Activated CD4-positive, CD25-positive, alpha-beta regulatory T cell treated with anti-CD3 and anti-CD28 coated beads, Interleukin-2, amount 50 U/mL, for 16 hours (primary cell): ENCODE results near the gene TNS1.

Experiments used
- DNase-seq: peaks from one replicate; pipeline ENCODE4 v3.0.0-alpha.2; 2020; ENCODE audit warnings: low read depth, low spot score

TNS1 gene

DNA sequence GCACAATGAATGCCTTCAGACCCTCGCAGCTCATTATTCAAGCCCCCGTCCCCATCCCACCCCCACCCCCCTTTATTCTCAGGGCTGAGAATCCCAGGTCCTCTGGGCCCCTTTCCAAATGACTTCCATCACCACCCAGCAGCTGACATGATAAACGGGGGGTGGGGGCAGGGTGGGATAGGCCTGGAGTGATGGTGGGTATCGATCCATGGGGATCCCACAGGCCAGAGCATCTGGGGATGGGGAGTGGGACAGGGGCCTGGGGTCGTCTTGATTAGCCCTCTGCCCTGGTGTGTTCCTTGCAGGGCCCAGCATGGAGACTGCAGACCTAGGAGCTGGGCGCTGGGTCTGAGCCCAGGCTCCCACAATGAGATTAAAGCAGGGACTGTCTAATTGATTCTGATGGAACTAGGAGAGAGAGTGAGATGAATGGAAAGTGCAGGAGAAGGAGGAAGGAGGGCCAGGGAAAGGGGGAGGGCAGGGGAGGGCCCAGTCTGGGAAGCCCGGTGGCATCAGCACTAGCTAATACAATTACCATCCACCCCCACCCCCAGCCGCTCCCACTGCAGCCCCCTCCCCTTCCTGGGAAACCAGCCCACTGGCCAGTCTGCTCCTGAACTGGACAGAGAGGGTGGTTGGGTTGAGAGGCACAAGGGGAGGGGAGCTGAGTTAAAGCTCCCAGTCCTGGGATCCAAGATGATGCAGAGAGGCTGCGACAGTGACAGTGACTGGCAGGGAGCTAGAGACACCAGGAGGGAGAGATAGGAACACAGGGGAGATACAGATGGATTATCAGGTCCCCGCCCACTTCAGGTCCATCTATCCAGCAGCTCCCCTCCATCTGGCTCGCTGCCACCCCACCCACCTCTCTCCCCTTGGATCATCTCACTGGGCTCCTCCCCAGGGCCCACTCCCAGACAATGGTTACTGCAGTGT, 13.1 kb upstream of the TNS1 start:
- DNase-seq, result no peak

- DNase-seq, result no peak
Measured at GRCh38 chr2:218014706-218015585, 12.2 kb upstream of the TNS1 start.

DNA sequence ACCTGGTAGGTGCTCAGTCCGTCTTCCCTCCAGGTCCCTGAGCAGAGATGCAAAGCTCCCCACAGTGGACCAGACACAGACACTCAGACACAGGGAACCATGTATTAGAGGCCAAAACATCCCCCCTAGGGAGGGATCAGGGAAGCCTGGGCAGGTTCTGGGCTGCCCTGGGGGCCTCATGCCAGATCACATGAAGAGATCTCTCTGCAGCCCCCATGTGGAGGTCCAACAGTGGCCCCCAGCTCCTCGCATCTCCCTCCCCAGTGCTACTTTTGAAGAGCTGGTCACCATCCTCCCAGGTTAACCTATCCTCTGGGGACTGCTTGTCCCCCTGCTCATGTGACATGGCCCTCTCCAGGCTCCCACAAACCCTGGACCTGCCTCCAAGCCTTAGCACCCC, 10.5 kb upstream of the TNS1 start:
- no peak for DNase-seq

DNA sequence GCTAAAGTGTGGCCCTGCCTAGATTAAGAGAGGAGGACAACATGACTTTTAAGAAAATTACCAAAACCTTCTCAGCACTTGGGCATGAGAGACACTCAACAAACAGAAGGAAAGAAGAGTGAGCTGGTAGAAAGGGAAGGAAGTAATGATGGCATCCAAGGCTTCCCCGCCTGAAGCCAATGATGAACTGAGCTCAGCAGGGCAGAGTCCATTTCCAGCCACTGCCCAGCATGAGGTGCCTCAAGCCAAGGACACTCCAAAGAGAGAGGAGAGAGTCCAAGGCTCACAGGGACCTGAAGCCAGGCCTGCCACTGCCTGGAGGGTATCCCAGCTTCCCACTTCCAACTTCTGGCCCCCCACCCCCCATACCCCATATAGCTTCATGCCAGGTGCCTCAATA, 9.5 kb upstream of the TNS1 start:
- no peak for DNase-seq

DNA sequence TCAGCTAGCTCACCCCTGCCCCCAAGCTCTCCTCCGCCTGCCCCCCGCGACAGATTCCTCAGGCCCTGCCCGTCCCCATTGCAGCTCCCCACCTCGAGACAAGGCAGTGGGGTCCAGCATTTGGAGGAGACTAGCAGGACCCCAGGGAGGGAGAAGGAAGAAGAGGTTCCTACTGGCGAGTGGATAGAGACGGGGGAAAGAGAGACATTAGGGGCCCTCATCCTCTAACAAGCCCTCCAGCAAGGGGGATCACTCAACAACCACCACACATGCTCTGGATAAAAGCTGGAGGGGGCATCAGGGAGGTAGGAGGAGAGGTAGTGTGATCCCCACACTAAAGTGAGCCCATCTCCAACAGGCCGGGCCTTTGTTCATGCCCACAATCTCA, 8.9 kb upstream of the TNS1 start:
- DNase-seq, result no peak

DNA sequence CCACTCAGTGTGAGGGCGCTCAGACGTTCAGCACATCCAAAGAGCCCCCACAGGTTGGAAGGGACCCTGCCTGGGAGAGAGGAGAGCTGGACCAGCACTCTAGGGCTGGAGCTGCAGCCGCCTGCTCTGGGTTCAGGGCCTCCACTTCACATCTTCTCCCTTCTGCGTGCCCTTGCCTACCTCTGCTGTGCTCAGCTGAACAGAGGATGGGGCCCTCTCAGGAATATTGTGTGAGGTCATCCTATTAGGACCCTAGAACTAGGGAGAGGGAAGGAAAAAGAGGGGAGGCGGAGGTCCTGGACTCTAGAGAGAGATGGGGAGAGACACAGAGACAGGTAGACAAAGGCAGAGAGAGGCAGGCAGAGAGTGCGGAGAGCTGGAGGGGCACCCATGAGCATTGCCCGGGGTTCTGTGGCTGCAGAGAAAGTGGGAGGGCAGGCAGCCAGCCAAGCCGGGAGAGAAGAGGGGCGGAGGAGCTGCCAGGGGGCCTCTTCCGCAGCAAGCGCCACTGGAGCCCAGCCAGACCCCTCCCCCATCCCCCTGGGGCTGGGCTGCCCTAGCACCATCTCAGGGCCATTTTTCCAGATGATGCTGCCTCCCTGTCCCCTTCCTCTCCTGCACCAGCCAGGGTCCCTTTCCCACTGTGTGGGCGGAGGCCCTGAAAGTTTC, 8.3 kb upstream of the TNS1 start:
- DNase-seq, result no peak

DNA sequence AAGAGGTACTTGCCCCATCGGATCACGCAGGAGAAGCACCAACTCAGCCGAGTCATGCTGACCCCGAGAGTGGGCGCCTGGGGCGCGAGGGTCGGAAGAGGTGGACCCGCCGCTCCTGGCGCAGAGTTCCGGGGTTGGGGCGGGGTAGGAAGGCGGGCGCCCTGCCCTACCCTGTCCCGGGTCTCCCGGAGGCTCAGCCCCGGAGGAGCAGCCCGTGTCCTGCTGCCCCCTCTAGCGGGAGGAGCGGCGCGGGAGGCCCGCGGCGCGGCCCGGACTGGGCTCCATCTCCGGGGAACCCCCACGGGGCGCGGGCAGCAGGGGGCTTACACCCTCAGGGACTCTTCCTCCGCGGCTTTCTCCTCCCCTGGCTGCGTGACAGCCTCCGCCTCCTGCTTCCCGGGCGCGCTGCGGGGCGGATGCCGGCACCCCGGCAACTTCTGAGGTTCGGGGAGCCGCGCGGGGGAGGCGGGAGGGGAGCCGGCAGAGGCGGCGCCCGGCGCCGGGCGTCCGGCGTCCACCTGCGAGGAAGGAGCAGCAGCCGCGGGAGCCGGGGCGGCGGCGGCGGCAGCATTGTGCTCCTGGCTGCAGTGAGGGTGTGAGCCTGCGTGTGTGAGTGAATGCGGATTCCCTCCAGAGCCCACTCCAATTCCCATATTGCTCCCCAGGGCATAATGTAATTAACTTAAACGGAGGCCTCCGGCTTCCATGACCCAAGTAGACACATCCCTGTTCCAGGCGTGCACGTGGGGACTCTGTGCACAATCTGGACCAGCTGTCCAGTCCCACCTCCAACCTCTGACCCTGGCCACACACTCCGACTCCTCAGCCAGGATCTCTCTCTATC, 7.6 kb upstream of the TNS1 start:
- no peak for DNase-seq

GRCh38 chr2:218009765-218010139, 7.0 kb upstream of the TNS1 start:
- no peak for DNase-seq

DNA sequence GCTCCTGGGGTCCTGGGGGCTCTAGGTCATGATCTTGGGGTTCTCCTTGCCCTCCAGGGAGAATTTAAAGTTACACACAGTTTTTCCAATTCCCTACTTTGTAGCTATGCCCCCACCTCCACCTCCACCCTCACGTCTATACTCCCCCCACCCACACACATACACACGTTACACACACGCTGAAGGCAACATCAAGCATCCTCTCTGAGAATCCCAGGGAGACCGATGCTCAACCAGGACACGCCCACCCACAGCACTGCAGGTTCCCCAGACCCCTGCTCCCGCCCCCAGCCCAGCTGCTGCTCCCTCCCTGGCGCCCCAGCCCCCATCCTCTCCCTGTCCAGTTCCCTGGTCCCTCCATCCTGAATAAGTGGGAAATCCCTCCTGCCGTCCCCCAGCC, 6.4 kb upstream of the TNS1 start:
- no peak for DNase-seq

GRCh38 chr2:218008060-218009040, 5.6 kb upstream of the TNS1 start:
- no peak for DNase-seq

GRCh38 chr2:218006741-218007140, 3.9 kb upstream of the TNS1 start:
- no peak for DNase-seq

- no peak for DNase-seq
Measured at GRCh38 chr2:218005486-218005885, 2.7 kb upstream of the TNS1 start.

GRCh38 chr2:218005028-218005427, 2.2 kb upstream of the TNS1 start:
- DNase-seq, result no peak

DNA sequence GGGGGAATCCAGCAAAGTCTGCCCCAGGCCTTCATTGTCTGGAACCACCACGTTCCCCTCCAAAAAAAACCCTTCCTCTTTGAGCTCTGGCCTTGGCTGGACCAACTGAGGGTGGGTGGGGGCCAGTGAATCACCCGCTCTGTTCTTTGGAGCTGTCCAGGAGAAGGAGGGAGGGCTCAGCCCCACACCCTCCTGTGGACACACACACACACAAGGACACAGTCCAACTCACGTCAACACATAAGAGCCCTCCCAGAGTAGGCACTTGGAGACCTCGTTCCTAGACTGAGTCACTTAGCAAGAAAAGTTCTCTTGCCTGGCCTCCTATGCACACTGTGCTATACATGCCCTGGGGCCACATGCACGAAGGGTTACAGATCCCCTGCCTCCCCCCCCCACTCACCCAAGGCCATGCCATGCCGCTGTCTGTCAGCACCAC, 1.2 kb upstream of the TNS1 start:
- DNase-seq, result no peak

DNA sequence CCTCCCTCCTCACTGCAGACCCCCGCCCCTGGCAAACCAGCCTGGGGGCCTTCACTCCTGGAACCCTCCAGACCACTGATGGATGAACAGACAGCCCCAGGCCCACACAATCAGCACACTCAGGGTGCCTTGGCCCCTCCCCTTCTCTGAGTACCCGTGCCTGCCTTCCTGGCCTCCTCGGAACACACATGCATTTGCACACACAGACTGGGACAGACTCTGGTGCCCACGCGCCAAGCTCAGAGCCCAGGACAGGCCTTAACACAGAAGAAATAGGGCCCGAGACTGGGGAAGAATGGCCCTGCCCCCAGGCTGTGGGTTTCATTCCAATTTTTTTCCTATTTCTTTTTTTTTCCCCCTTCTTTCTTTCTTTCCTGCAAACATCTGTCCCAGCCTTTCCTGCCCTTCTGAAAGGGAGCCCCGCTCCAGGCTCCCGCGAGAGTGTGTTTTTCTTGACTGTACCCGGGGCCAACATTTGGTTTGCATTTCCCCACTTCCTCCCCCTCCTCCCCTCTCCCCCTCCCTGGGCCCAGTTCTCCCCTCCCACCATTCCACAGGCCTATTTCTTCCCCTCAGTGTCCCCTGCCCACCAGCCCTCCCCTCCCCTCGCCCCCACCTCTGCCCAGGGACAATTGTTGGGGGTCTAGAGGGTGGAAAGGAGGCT, 618 bp upstream of the TNS1 start:
- no peak for DNase-seq

DNA sequence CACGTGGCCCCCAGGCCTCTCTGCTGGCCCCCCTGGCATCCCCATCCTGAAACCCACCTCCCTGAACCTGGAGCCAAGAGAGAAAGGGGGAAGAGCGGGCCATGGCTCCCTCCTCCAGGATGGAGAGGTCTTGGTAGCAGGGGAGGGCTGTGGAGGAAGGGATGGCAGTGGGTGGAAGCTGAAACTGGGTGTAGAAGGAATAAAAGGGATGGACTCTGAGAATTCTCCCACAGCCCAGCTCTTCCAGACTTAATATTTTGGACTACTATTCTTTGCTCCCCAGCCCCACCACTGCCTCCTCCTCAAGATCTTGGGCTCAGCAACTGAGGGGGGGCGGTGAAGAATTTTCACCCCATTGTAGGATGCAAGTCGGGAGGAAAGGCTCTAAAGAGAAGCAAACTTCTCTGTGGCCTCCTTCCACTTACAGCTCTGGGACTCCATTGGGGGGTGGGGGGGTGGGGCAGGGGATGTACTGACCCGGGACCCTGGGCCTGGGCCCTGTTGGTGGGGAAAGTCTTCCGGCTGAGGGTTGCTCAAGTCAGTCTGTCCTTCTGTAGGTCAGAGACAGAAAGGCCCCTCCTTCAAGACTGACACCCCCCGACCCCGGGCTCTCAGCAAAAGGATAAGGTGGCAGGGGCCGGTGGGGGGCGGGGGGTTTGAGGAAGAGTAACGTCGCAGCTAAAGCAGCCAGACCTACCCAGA, 501 bp downstream of the TNS1 start:
- DNase-seq, result no peak

DNA sequence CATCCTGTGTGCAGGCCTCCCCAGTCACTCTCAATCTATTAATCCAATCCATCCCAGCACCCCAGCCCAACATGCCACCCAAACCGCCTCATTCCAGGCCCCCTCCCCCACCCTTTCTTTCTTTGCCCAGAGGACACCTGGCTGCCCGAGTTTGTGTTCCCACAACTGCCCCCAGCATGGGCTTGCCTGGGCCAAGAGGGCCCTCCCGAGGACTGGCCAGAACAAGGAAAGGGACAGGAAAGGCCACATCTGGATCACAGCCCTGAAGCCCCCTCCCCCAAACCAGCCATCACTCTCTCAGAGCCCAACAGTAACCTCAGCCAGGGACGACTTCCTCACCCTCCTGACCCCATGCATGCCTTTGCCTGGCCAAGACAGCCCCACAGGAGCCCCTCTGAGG, 1.2 kb downstream of the TNS1 start:
- no peak for DNase-seq

DNA sequence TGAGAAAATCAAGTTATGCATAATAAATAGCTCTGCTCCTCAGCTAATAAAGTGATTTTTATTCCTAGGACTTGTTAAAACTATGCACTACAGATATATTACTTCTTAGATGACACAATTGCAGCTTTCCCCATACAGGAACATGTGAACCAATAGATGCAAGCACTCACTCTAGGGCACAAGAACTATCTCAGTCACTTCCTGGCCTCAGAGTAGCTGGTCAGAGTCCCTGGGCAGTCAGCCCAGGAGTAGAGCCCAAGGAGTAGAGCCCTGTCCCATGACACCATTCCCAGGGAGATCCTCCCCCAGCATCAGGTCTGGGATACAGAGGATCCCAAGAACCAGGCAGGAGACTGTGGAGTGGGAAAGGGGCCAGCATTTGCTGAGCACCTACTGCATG, 2.7 kb downstream of the TNS1 start:
- DNase-seq, result no peak

- no peak for DNase-seq
Measured at GRCh38 chr2:217999595-217999959, 3.2 kb downstream of the TNS1 start.
